ENCODE measurements around the gene GID8. TPM values are rescaled to one million over a fixed set of nuclear protein-coding genes. Genes with fewer than 3 reads are reported as not detected.
A peak's percentile ranks its signal among the peaks of the same experiment; 100 is the strongest.

The GID8 gene
- total and polyA plus RNA-seq, 2 of the 13 experiments (the other 11 are each of a cell fraction or from before 2014, with no cell fraction given): 39.6 to 59.8 TPM

DNA sequence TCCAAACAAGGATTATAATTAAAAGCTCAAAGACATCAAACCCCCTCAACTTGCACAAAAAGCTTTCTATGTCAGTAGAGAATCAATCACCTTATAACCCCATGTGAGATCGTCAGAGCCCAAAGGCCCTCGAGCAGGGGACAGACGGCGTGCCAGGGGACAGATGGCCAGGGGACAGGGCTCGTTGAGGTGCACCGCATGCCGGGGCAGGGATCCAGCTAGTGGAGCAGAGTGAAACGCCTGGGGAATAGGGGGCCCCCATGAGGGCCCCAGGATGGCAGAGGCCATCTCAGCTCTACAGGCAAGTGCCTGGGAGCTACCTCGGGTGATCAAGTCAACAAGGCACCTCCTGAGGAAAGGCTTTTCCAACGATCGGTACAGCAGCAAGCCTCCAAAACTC lies 40.3 kb upstream of the GID8 start:
- no peaks in the 10 kb centered on the region for H3K79me2 ChIP-seq (ENCODE audit: insufficient read depth, low read length)
- in situ Hi-C loops (cut with HindIII; ENCODE audit: extremely low pct_ligation_motif_present, low pct_unique_long_range_greater_than_20kb) (no loop called here), intact Hi-C loops (cut with micrococcal nuclease; ENCODE audit: unreplicated experiment) (no loop called here)
- H3K27me3 ChIP-seq (ENCODE audit: control insufficient read depth in 1 of 2, insufficient read depth in 2 of 2, low read length in 2 of 2): no peaks in the 10 kb centered on the region
- TF ChIP-seq AGO2 (optimal IDR thresholded peaks at IDR 0.05; ENCODE audit: low read depth, low read length) (peak; percentile 87), POLR2AphosphoS5 (IDR thresholded peaks at IDR 0.05; ENCODE audit: low read depth, low read length) (peak; percentile 42; the same call in 1 of the 2 replicates), POLR2G (IDR thresholded peaks at IDR 0.05; ENCODE audit: low read depth, low read length) (0 out of 2 replicates have a peak, but pooled peaks have one; percentile 6)
- TF ChIP-seq, protein P1, sequence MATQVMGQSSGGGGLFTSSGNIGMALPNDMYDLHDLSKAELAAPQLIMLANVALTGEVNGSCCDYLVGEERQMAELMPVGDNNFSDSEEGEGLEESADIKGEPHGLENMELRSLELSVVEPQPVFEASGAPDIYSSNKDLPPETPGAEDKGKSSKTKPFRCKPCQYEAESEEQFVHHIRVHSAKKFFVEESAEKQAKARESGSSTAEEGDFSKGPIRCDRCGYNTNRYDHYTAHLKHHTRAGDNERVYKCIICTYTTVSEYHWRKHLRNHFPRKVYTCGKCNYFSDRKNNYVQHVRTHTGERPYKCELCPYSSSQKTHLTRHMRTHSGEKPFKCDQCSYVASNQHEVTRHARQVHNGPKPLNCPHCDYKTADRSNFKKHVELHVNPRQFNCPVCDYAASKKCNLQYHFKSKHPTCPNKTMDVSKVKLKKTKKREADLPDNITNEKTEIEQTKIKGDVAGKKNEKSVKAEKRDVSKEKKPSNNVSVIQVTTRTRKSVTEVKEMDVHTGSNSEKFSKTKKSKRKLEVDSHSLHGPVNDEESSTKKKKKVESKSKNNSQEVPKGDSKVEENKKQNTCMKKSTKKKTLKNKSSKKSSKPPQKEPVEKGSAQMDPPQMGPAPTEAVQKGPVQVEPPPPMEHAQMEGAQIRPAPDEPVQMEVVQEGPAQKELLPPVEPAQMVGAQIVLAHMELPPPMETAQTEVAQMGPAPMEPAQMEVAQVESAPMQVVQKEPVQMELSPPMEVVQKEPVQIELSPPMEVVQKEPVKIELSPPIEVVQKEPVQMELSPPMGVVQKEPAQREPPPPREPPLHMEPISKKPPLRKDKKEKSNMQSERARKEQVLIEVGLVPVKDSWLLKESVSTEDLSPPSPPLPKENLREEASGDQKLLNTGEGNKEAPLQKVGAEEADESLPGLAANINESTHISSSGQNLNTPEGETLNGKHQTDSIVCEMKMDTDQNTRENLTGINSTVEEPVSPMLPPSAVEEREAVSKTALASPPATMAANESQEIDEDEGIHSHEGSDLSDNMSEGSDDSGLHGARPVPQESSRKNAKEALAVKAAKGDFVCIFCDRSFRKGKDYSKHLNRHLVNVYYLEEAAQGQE (IDR thresholded peaks at IDR 0.05; ENCODE audit: borderline replicate concordance in 1 of 2, low read depth in 1 of 2, low read length in 2 of 2): no peak
- H4K20me1 ChIP-seq (ENCODE audit: insufficient read depth, low read length): peaks cover 11% of the 10 kb centered on the region
- H3K9me3 ChIP-seq (ENCODE audit: low read length): no peaks in the 10 kb centered on the region
- H3K4me1 ChIP-seq (ENCODE audit: insufficient read depth, low read length): peaks cover 32% of the 10 kb centered on the region
- no peak overlapping the region for H3K27ac ChIP-seq (ENCODE audit: extremely low read length, insufficient read depth, low read length)
- no peak overlapping the region for H2AFZ ChIP-seq (ENCODE audit: low read length)
- H3K9ac ChIP-seq (ENCODE audit: insufficient read depth, low read depth, low read length): no peak overlapping the region
- no peak overlapping the region for H3K4me3 ChIP-seq (replicated peaks in 1 of 3; ENCODE audit: insufficient read depth in 1 of 3, low read depth in 2 of 3, low read length in 3 of 3)
- no TSS peak for BruUV-seq (replicated peaks)
- peaks cover 20 to 51% of the 10 kb centered on the region in 2 experiments for H3K36me3 ChIP-seq (replicated peaks in 1 of 2; ENCODE audit: control insufficient read depth in 1 of 2, insufficient read depth in 2 of 2, low read length in 2 of 2)
- ChIA-PET CTCF (ENCODE audit: low intra/inter-chr PET ratio, low total read pairs) (no interaction called here), POLR2A (interaction anchor here (1.0 to 1.6 kb wide), 3 partner anchors 37 to 75 kb away, joined by 3 to 5 read pairs (median 4); no protein-coding TSS in a partner anchor)
- no peak for DNase-seq (ENCODE audit: low spot score)
- no peak for ATAC-seq
- no peak overlapping the region for H3K4me2 ChIP-seq (ENCODE audit: low read depth, low read length)
- FAIRE-seq: no peak
- 93% methylated on average over 8 of the region's 11 CpGs for WGBS (ENCODE audit: low lambda C conversion rate)
